ENCODE measurements around the gene TSPAN10. TPM values are rescaled to one million over a fixed set of nuclear protein-coding genes. Genes with fewer than 3 reads are reported as not detected.

The TSPAN10 gene
- total and polyA plus RNA-seq, 4 donors, result 0.61 to 4.7 (median 1.1) TPM

GRCh38 chr17:81591971-81592370, 45.0 kb upstream of the TSPAN10 start:
- no peaks in the 10 kb centered on the region for H3K4me1 ChIP-seq (ENCODE audit: control insufficient read depth in 5 of 5, insufficient read depth in 5 of 5, low read length in 5 of 5)
- no peak for TF ChIP-seq CTCF (IDR thresholded peaks at IDR 0.05; ENCODE audit: control extremely low read depth, extremely low read depth)
- peaks cover 16 to 50% (median 34%) of the 10 kb centered on the region in 4 donors for H3K36me3 ChIP-seq (ENCODE audit: control insufficient read depth in 4 of 4, insufficient read depth in 4 of 4, low read length in 4 of 4)
- no peaks in the 10 kb centered on the region for H3K9me3 ChIP-seq (ENCODE audit: control insufficient read depth in 4 of 4, insufficient read depth in 3 of 4, low read length in 3 of 4)
- ATAC-seq (ENCODE audit: insufficient read depth, low FRiP score), result no peak
- H3K27me3 ChIP-seq (ENCODE audit: control insufficient read depth in 3 of 3, insufficient read depth in 3 of 3, low read length in 2 of 3), result no peaks in the 10 kb centered on the region
- DNase-seq, result no peak
- WGBS, 2 donors, result 96 to 99% methylated on average over 14 of the region's 14 CpGs
- H3K27ac ChIP-seq (ENCODE audit: low read depth in 1 of 2, low read length in 1 of 2), result no peak overlapping the region
- no peak overlapping the region for H3K4me3 ChIP-seq
- H3K9ac ChIP-seq (ENCODE audit: insufficient read depth in 1 of 2, low read length in 2 of 2), result no peak overlapping the region

DNA sequence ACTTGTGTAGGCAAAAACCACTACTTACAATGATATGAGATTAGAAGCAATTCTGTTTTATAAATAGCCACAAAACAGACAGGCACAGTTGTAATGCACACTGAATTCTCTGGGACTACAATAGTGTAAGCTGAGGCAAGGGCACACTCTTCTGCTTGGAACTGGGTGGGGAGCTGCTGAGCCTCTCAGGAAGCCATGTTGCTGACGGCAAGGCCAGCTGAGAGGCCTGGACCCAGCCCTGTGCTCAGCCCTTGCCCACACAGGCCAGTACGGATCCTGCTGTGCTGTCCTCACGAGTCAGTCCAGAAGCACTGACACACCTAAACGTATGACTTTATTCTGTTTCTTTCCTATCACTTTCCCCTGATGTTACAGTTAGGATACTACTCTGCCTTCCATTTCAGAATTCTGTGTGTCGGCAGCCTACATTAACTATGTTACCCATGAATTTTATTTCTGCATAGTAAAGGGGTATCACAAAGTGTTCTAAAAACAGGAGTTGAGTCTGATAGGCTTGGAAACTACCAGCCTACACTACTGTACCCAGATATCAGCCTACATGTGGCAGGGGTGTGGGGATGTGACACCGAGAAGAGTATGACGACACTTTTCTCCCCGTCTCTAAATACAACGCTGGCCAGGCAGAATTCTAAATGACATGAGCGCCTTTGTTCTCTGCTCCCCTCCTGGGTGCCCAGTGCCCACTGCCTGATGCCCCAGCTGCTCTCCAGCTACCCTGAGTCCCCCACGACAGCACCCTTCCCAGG, 43.7 kb upstream of the TSPAN10 start:
- Histone ChIP-seq H3K27me3 (ENCODE audit: control insufficient read depth in 3 of 3, insufficient read depth in 3 of 3, low read length in 2 of 3) (no peaks in the 10 kb centered on the region), H3K4me3 (no peak overlapping the region), H3K9me3 (ENCODE audit: control insufficient read depth in 4 of 4, insufficient read depth in 3 of 4, low read length in 3 of 4) (no peaks in the 10 kb centered on the region), H3K9ac (ENCODE audit: insufficient read depth in 1 of 2, low read length in 2 of 2) (no peak overlapping the region), H3K27ac (ENCODE audit: low read depth in 1 of 2, low read length in 1 of 2) (no peak overlapping the region), H3K4me1 (ENCODE audit: control insufficient read depth in 5 of 5, insufficient read depth in 5 of 5, low read length in 5 of 5) (no peaks in the 10 kb centered on the region), H3K36me3 (ENCODE audit: control insufficient read depth in 4 of 4, insufficient read depth in 4 of 4, low read length in 4 of 4) (peaks cover 13 to 52% (median 33%) of the 10 kb centered on the region in 4 donors)
- DNase-seq (no peak), ATAC-seq (ENCODE audit: insufficient read depth, low FRiP score) (no peak)
- WGBS, 2 donors, result 94% methylated on average over 11 of the region's 11 CpGs
- TF ChIP-seq CTCF (IDR thresholded peaks at IDR 0.05; ENCODE audit: control extremely low read depth, extremely low read depth), result no peak

- TF ChIP-seq CTCF (IDR thresholded peaks at IDR 0.05; ENCODE audit: control extremely low read depth, extremely low read depth), result no peak
- WGBS, 2 donors, result 65 to 80% methylated on average over 10 of the region's 10 CpGs
- peaks cover 20 to 52% (median 36%) of the 10 kb centered on the region in 4 donors for H3K36me3 ChIP-seq (ENCODE audit: control insufficient read depth in 4 of 4, insufficient read depth in 4 of 4, low read length in 4 of 4)
- H3K9ac ChIP-seq (ENCODE audit: insufficient read depth in 1 of 2, low read length in 2 of 2), result no peak overlapping the region
- H3K27ac ChIP-seq (ENCODE audit: low read depth in 1 of 2, low read length in 1 of 2), result no peak overlapping the region
- ATAC-seq (ENCODE audit: insufficient read depth, low FRiP score), result no peak
- H3K27me3 ChIP-seq (ENCODE audit: control insufficient read depth in 3 of 3, insufficient read depth in 3 of 3, low read length in 2 of 3), result no peaks in the 10 kb centered on the region
- no peak for DNase-seq
- H3K4me1 ChIP-seq (ENCODE audit: control insufficient read depth in 5 of 5, insufficient read depth in 5 of 5, low read length in 5 of 5), result no peaks in the 10 kb centered on the region
- no peaks in the 10 kb centered on the region for H3K9me3 ChIP-seq (ENCODE audit: control insufficient read depth in 4 of 4, insufficient read depth in 3 of 4, low read length in 3 of 4)
- no peak overlapping the region for H3K4me3 ChIP-seq
Measured at GRCh38 chr17:81599719-81600486, 37.1 kb upstream of the TSPAN10 start.
